ENCODE measurements around the gene ACVR1B. TPM values are rescaled to one million over a fixed set of nuclear protein-coding genes. Genes with fewer than 3 reads are reported as not detected.
A peak's percentile ranks its signal among the peaks of the same experiment; 100 is the strongest.

ACVR1B gene
- total RNA-seq, 1 donor: 10.5 TPM

- H3K79me2 ChIP-seq (ENCODE audit: insufficient read depth, low read length): peaks cover 57% of the 10 kb centered on the region
- peaks cover 58% of the 10 kb centered on the region for H3K4me1 ChIP-seq (ENCODE audit: insufficient read depth, low read length)
- H3K9me3 ChIP-seq (ENCODE audit: low read depth, low read length): no peaks in the 10 kb centered on the region
- no peak for TF ChIP-seq CTCF (IDR thresholded peaks at IDR 0.05; ENCODE audit: extremely low read depth, low read depth, low read length)
- peaks cover 14% of the 10 kb centered on the region for H3K36me3 ChIP-seq (ENCODE audit: insufficient read depth, low read length)
- peak overlapping the region; percentile 45 for H3K4me2 ChIP-seq (ENCODE audit: insufficient read depth, low read length)
- H4K20me1 ChIP-seq (ENCODE audit: insufficient read depth, low read length): peaks cover 16% of the 10 kb centered on the region
- H3K27ac ChIP-seq (ENCODE audit: low read depth, low read length): peak overlapping the region; percentile 45
- DNase-seq (ENCODE audit: insufficient read length, low spot score, missing footprints): no peak
- no peaks in the 10 kb centered on the region for H3K27me3 ChIP-seq (ENCODE audit: insufficient read depth, low read length)
- no peak overlapping the region for H3K4me3 ChIP-seq (ENCODE audit: insufficient read depth, low read length)
- H2AFZ ChIP-seq (ENCODE audit: low read length): no peak overlapping the region
Measured at GRCh38 chr12:51971679-51972421, 20.4 kb downstream of the ACVR1B start.

- Histone ChIP-seq H3K4me3 (ENCODE audit: insufficient read depth, low read length) (no peak overlapping the region), H3K4me1 (ENCODE audit: insufficient read depth, low read length) (peaks cover 63% of the 10 kb centered on the region), H2AFZ (ENCODE audit: low read length) (no peak overlapping the region), H3K9me3 (ENCODE audit: low read depth, low read length) (no peaks in the 10 kb centered on the region), H4K20me1 (ENCODE audit: insufficient read depth, low read length) (peaks cover 16% of the 10 kb centered on the region), H3K27me3 (ENCODE audit: insufficient read depth, low read length) (no peaks in the 10 kb centered on the region), H3K4me2 (ENCODE audit: insufficient read depth, low read length) (peak overlapping the region; percentile 45), H3K79me2 (ENCODE audit: insufficient read depth, low read length) (peaks cover 55% of the 10 kb centered on the region), H3K36me3 (ENCODE audit: insufficient read depth, low read length) (peaks cover 18% of the 10 kb centered on the region), H3K27ac (ENCODE audit: low read depth, low read length) (peak overlapping the region; percentile 45)
- no peak for TF ChIP-seq CTCF (IDR thresholded peaks at IDR 0.05; ENCODE audit: extremely low read depth, low read depth, low read length)
- no peak for DNase-seq (ENCODE audit: insufficient read length, low spot score, missing footprints)
Measured at GRCh38 chr12:51972422-51972812, 20.9 kb downstream of the ACVR1B start.

GRCh38 chr12:51972849-51973273, 21.4 kb downstream of the ACVR1B start:
- DNase-seq (ENCODE audit: insufficient read length, low spot score, missing footprints): no peak
- no peak for TF ChIP-seq CTCF (IDR thresholded peaks at IDR 0.05; ENCODE audit: extremely low read depth, low read depth, low read length)
- peaks cover 16% of the 10 kb centered on the region for H4K20me1 ChIP-seq (ENCODE audit: insufficient read depth, low read length)
- H3K9me3 ChIP-seq (ENCODE audit: low read depth, low read length): no peaks in the 10 kb centered on the region
- peak overlapping the region; percentile 45 for H3K4me2 ChIP-seq (ENCODE audit: insufficient read depth, low read length)
- H3K36me3 ChIP-seq (ENCODE audit: insufficient read depth, low read length): peaks cover 18% of the 10 kb centered on the region
- no peak overlapping the region for H3K4me3 ChIP-seq (ENCODE audit: insufficient read depth, low read length)
- no peak overlapping the region for H2AFZ ChIP-seq (ENCODE audit: low read length)
- H3K4me1 ChIP-seq (ENCODE audit: insufficient read depth, low read length): peaks cover 65% of the 10 kb centered on the region
- peaks cover 51% of the 10 kb centered on the region for H3K79me2 ChIP-seq (ENCODE audit: insufficient read depth, low read length)
- peak overlapping the region; percentile 45 for H3K27ac ChIP-seq (ENCODE audit: low read depth, low read length)
- H3K27me3 ChIP-seq (ENCODE audit: insufficient read depth, low read length): no peaks in the 10 kb centered on the region

- peaks cover 18% of the 10 kb centered on the region for H3K36me3 ChIP-seq (ENCODE audit: insufficient read depth, low read length)
- peaks cover 16% of the 10 kb centered on the region for H4K20me1 ChIP-seq (ENCODE audit: insufficient read depth, low read length)
- H3K79me2 ChIP-seq (ENCODE audit: insufficient read depth, low read length): peaks cover 45% of the 10 kb centered on the region
- peaks cover 67% of the 10 kb centered on the region for H3K4me1 ChIP-seq (ENCODE audit: insufficient read depth, low read length)
- H3K9me3 ChIP-seq (ENCODE audit: low read depth, low read length): no peaks in the 10 kb centered on the region
- no peak overlapping the region for H3K4me3 ChIP-seq (ENCODE audit: insufficient read depth, low read length)
- TF ChIP-seq CTCF (IDR thresholded peaks at IDR 0.05; ENCODE audit: extremely low read depth, low read depth, low read length): no peak
- DNase-seq (ENCODE audit: insufficient read length, low spot score, missing footprints): no peak
- peak overlapping the region; percentile 45 for H3K4me2 ChIP-seq (ENCODE audit: insufficient read depth, low read length)
- no peak overlapping the region for H2AFZ ChIP-seq (ENCODE audit: low read length)
- peak overlapping the region; percentile 45 for H3K27ac ChIP-seq (ENCODE audit: low read depth, low read length)
- no peaks in the 10 kb centered on the region for H3K27me3 ChIP-seq (ENCODE audit: insufficient read depth, low read length)
Measured at GRCh38 chr12:51973560-51973959, 22.1 kb downstream of the ACVR1B start.

All from osteoblast (primary cell).